Kidney (tissue), 22 donors: Measurements from ENCODE around the gene UCP3. TPM values are rescaled to one million over a fixed set of nuclear protein-coding genes. Genes with fewer than 3 reads are reported as not detected.

Experiments
- DNase-seq, 5 donors: peaks; one replicate each; pipeline ENCODE4 v3.0.0-alpha.2; 2013 to 2020
- FAIRE-seq: peaks from 2 replicates; lab custom pipeline; 2012; peaks lifted over from hg19 to GRCh38; lab: Jason Lieb, UNC
- H3K27ac ChIP-seq, 2 donors: one replicate each; pipeline ENCODE4 v1.7.0; 2013; ENCODE audit warnings: low read depth in 2 of 2, low read length in 2 of 2, inconsistent platforms in 1 of 2
- H3K27me3 ChIP-seq: one replicate; pipeline ENCODE4 v1.7.1; 2013; ENCODE audit warnings: low read length, inconsistent platforms; ENCODE audit not compliant: control insufficient read depth, insufficient read depth
- H3K36me3 ChIP-seq, 3 donors: one replicate each; pipeline versions ENCODE4 v1.7.0 to v1.7.1; 2013; ENCODE audit warnings: low read length in 3 of 3, control low read depth in 1 of 3, inconsistent platforms in 1 of 3; ENCODE audit not compliant: insufficient read depth in 3 of 3, control insufficient read depth in 2 of 3
- H3K4me1 ChIP-seq, 3 donors: one replicate each; pipeline versions ENCODE4 v1.7.0 to v1.7.1; 2013; ENCODE audit warnings: low read length in 3 of 3, inconsistent platforms in 1 of 3, low read depth in 1 of 3; ENCODE audit not compliant: control insufficient read depth in 2 of 3, insufficient read depth in 2 of 3
- H3K4me3 ChIP-seq, 3 donors: one replicate each; pipeline versions ENCODE4 v1.7.0 to v1.8.1; 2013; ENCODE audit warnings: low read length in 3 of 3, control low read depth in 1 of 3, inconsistent platforms in 1 of 3
- H3K9ac ChIP-seq, 3 donors: one replicate each; pipeline versions ENCODE4 v1.7.0 to v1.7.1; 2013; ENCODE audit warnings: low read length in 3 of 3, control low read depth in 1 of 3, inconsistent platforms in 1 of 3
- H3K9me3 ChIP-seq, 3 donors: one replicate each; pipeline versions ENCODE4 v1.7.0 to v1.7.1; 2013; ENCODE audit warnings: low read length in 3 of 3, control low read depth in 1 of 3, inconsistent platforms in 1 of 3; ENCODE audit not compliant: control insufficient read depth in 2 of 3, insufficient read depth in 1 of 3
- intact Hi-C: fragments of 100-400 bp; cut with DNase I; formaldehyde crosslinking; loops from one replicate; pipeline ENCODE4 v1.11.1; 2022
- long read RNA-seq, 10 donors: library from polyadenylated mRNA in 1 of 10; unstranded in 1 of 10; transcript quantifications; one replicate each; pipeline ENCODE4 v2.0.0 and lab custom pipeline, GENCODE V29; 2021 to 2026
- polyA plus RNA-seq: library from polyadenylated mRNA; stranded (reverse); fragments of 350-450 nt; fragmentation: Illumina TruSeq; extraction: RNeasy Lipid Tissue Mini Kit (QIAGEN cat#74804); gene quantifications from one replicate; pipeline ENCODE4 v1.2.3, GENCODE V29; 2014; ENCODE audit warnings: low read depth, low replicate concordance; ENCODE audit not compliant: insufficient read depth
- total RNA-seq: library from RNA; stranded (reverse); fragmentation: NEBNext Ultra II Directional; extraction: Animal tissue kit (Norgen Biotek cat#: 25700); gene quantifications from one replicate; pipeline ENCODE4 v1.2.1, GENCODE V29; 2021
- TF ChIP-seq, protein P1 (sequence below): IDR thresholded peaks from 3 replicates; pipeline ENCODE4 v1.5.1; 2012; ENCODE audit warnings: mild to moderate bottlenecking, moderate library complexity, borderline replicate concordance; ENCODE audit not compliant: insufficient read depth; ENCODE audit errors: extremely low read depth
- donor health status: control.
- donor health status: control.
- donor health status: control.
- donor health status: control.
- donor health status: control.
- donor health status: DM: yes; HTN: yes; CAD: no.
- donor health status: Normal renal cell carcinoma (clear cell type).

The UCP3 gene, protein sequence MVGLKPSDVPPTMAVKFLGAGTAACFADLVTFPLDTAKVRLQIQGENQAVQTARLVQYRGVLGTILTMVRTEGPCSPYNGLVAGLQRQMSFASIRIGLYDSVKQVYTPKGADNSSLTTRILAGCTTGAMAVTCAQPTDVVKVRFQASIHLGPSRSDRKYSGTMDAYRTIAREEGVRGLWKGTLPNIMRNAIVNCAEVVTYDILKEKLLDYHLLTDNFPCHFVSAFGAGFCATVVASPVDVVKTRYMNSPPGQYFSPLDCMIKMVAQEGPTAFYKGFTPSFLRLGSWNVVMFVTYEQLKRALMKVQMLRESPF
- 4.0 TPM for total RNA-seq
- 0.28 TPM for polyA plus RNA-seq
- long read RNA-seq, donor 1: 0 reads
- long read RNA-seq, donor 2: 0 reads
- long read RNA-seq, donor 3: 0 reads
- long read RNA-seq, donor 4: 0 reads
- long read RNA-seq, donor 5: 0 reads
- long read RNA-seq, donor 6: 0 reads
- long read RNA-seq, donor 7: 0 reads
- long read RNA-seq, donor 8: 0 reads
- long read RNA-seq, donor 9: 0 reads
- long read RNA-seq, donor 10: 0 reads

DNA sequence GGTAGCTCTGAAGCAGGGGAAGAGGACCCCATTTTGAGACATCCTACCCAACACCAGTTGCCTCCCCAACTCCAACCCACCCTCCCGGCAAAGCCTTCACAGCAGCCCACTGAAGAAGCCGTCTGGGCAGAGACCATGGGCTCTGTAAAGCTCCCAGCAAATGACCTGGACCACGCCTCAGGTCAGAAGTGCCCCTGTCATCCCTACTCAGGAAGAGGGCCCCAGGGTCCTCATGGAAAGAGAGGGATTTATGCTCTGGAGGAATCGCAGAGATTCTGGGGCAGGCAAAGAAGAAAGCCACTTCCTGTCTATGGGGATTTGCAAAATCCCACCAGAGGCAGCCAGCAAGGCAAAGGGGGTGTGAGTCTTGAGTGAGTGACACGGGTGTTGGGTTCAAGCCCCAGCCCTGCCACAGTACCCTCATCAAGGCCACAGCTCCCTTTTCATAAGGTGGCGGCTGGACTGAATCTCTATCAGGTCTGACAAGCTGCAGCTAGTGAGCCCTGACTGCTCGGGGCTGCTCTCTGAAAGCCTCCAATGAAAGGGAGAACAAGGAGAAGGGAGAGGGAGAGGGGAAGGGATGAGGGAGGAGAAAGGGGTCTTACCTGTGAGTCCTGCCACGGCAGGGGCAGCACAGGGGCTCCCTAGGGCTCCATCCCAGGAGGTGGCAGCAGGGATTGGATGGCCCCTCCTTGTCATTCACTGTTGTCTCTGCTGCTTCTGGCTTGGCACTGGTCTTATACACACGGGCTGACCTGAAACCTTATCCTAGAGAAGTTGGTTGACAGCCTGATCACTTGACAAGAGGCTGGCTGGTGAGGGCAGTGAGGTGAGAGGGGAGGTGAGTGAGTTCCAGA is at the start of gene UCP3:
TSS of gene UCP3 (minus strand) at position 713 of the 857 bp plus-strand sequence. CDS start 2,043 bp downstream, outside the sequence.
- H3K4me3 ChIP-seq: no peak within 1 kb of the TSS
- no peak within 1 kb of the TSS for H3K27ac ChIP-seq
- H3K27me3 ChIP-seq: no peaks in the 10 kb centered on the region
- no peaks in the 10 kb centered on the region for H3K9me3 ChIP-seq
- H3K36me3 ChIP-seq: peaks cover 0 to 2% (median 2%) of the 10 kb centered on the region in 3 donors
- intact Hi-C loops: no loop called here
- peak in 2 of 5 donors; percentile 12 to 17 for DNase-seq
- peaks cover 0 to 5% (median 0%) of the 10 kb centered on the region in 3 donors for H3K4me1 ChIP-seq
- TF ChIP-seq, protein P1, sequence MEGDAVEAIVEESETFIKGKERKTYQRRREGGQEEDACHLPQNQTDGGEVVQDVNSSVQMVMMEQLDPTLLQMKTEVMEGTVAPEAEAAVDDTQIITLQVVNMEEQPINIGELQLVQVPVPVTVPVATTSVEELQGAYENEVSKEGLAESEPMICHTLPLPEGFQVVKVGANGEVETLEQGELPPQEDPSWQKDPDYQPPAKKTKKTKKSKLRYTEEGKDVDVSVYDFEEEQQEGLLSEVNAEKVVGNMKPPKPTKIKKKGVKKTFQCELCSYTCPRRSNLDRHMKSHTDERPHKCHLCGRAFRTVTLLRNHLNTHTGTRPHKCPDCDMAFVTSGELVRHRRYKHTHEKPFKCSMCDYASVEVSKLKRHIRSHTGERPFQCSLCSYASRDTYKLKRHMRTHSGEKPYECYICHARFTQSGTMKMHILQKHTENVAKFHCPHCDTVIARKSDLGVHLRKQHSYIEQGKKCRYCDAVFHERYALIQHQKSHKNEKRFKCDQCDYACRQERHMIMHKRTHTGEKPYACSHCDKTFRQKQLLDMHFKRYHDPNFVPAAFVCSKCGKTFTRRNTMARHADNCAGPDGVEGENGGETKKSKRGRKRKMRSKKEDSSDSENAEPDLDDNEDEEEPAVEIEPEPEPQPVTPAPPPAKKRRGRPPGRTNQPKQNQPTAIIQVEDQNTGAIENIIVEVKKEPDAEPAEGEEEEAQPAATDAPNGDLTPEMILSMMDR: no peak
- no peak within 1 kb of the TSS for H3K9ac ChIP-seq
- FAIRE-seq: no peak

DNA sequence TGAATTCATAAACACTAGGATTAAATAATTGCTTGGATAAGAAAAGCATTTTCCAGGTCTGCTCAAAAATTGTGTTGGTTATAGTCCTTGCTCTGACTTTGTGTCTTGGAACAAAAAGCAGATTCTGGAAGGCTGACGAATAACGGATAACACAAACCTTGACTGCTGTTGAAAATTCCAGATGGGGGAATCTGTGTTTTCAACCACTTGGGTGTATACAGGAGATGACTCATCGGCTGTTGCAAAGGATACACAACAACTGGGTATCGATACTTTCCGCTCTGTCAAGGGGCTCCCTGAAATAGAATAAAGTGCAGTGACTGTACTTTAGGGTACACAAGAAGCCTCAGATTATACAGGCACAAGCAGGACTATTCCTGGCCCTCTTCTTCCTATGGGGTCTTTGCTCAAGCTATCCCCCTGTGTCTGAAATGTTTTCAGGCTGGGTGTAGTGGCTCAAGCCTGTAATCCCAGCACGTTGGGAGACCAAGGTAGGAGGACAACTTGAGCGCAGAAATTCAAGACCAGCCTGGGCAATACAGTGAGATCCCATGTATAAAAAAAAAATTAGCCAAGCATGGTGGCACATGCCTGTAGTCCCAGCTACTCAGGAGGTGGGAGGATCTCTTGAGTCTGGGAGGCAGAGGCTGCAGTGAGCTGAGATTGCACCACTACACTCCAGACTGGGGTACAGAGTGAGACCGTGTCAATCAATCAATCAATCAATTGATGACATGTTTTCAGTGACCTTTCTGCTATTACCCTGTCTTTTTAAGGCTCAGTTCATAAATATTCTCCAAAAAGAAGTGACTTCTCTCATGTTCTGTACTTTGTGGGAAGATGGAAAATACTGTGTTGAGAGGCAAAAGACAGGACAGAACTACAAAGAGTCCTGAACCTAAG is 48.6 kb upstream of the UCP3 start:
- intact Hi-C loops: no loop called here
- no peaks in the 10 kb centered on the region for H3K9me3 ChIP-seq
- no peak overlapping the region for H3K27ac ChIP-seq
- DNase-seq (no peak), FAIRE-seq (no peak)
- TF ChIP-seq, protein P1: no peak
- H3K9ac ChIP-seq: no peak overlapping the region
- H3K4me3 ChIP-seq: no peak overlapping the region
- H3K27me3 ChIP-seq: no peaks in the 10 kb centered on the region
- H3K4me1 ChIP-seq: no peaks in the 10 kb centered on the region
- peaks cover 0 to 5% (median 0%) of the 10 kb centered on the region in 3 donors for H3K36me3 ChIP-seq

DNA sequence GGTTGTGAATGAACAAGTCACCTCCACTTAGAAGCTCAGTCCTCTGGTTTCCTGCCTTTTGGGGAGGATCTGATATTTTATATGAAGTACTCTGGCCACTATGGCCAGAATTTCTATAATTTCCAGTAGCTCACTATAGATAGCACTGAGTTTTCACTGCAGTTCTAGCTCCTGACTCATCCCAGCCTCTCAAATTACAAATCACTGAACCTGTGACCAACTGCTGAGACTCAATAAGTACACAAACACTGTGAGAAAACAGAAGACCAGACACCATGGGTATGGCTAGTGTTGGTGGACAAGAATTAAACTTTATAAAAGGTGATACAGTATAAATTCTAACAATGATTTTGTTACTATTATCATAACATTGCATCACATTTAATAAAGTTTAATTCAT is 47.1 kb upstream of the UCP3 start:
- FAIRE-seq (no peak), DNase-seq (peak in 2 of 5 donors; percentile 28 to 29)
- TF ChIP-seq, protein P1: no peak
- Histone ChIP-seq H3K27me3 (no peaks in the 10 kb centered on the region), H3K4me3 (no peak overlapping the region), H3K9me3 (no peaks in the 10 kb centered on the region), H3K27ac (no peak overlapping the region), H3K4me1 (no peaks in the 10 kb centered on the region), H3K9ac (no peak overlapping the region), H3K36me3 (peaks cover 0 to 5% (median 0%) of the 10 kb centered on the region in 3 donors)
- intact Hi-C loops: no loop called here
